WTC11 (cell line): ENCODE data around the gene SHISAL1.

Experiments used
- NR1H2 ChIP-seq: sonication (generic); formaldehyde crosslinking; IDR thresholded peaks from 2 replicates; pipeline ENCODE4 v1.9.0; 2021; ENCODE audit warnings: mild to moderate bottlenecking, moderate library complexity, missing genetic modification reagents
- RELA ChIP-seq: sonication (generic); formaldehyde crosslinking; IDR thresholded peaks from 2 replicates; pipeline ENCODE4 v1.8.1; 2022; ENCODE audit warnings: missing genetic modification reagents, mild to moderate bottlenecking, borderline replicate concordance
- TF ChIP-seq, protein P1 (sequence below): fragments of 200-600 bp; IDR thresholded peaks from 2 replicates; pipeline ENCODE4 v1.8.0; 2022; ENCODE audit warnings: antibody characterized with exemption
- TF ChIP-seq, protein P2 (sequence below): sonication (generic); formaldehyde crosslinking; IDR thresholded peaks from 2 replicates; pipeline ENCODE4 v1.8.0; 2022; ENCODE audit warnings: mild to moderate bottlenecking, missing genetic modification reagents

DNA sequence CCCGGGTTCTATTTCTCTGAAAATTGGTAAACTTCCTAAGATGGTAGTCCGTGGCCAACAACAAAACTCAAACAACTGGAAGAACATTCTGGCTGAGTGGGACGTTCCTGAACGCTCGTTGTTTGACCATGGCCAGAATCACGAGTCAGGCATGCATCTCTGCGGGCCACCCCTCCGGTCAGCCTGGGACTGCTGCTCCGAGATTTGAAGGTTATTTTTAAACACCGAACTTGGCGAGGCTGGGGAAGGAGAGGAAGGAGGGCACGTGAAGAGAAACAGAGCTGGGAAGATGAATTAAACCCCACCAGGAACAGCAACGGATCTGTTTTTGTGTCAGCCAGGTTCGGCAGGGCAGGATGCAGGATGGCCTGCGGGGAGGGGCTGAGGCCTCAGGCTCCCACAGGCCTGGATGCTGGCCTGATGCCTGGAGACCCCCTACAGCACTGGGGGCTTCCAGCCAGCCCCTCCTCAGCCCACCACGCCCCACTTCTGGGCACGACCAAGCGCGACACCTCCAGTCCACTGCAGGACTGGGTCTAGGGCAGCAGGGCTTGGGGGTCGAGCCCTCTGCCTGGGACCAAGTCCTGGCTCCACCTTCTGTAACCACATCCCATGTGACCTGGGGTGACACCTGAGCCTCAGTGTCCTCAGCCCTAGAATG is 5.1 kb downstream of the SHISAL1 start:
- TF ChIP-seq, protein P1, sequence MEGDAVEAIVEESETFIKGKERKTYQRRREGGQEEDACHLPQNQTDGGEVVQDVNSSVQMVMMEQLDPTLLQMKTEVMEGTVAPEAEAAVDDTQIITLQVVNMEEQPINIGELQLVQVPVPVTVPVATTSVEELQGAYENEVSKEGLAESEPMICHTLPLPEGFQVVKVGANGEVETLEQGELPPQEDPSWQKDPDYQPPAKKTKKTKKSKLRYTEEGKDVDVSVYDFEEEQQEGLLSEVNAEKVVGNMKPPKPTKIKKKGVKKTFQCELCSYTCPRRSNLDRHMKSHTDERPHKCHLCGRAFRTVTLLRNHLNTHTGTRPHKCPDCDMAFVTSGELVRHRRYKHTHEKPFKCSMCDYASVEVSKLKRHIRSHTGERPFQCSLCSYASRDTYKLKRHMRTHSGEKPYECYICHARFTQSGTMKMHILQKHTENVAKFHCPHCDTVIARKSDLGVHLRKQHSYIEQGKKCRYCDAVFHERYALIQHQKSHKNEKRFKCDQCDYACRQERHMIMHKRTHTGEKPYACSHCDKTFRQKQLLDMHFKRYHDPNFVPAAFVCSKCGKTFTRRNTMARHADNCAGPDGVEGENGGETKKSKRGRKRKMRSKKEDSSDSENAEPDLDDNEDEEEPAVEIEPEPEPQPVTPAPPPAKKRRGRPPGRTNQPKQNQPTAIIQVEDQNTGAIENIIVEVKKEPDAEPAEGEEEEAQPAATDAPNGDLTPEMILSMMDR: no peak
- TF ChIP-seq RELA (no peak), NR1H2 (CRISPR knock-in tag) (no peak)
- TF ChIP-seq, protein P2, sequence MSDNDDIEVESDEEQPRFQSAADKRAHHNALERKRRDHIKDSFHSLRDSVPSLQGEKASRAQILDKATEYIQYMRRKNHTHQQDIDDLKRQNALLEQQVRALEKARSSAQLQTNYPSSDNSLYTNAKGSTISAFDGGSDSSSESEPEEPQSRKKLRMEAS (CRISPR knock-in tag): no peak
